ENCODE measurements around the gene PHYHD1. TPM values are rescaled to one million over a fixed set of nuclear protein-coding genes. Genes with fewer than 3 reads are reported as not detected.

PHYHD1 gene
- total and polyA plus RNA-seq, 10 of the 15 experiments (the other 5 are each of a cell fraction or from before 2014, with no cell fraction given) = 0.09 to 0.17 TPM; not detected in 8

DNA sequence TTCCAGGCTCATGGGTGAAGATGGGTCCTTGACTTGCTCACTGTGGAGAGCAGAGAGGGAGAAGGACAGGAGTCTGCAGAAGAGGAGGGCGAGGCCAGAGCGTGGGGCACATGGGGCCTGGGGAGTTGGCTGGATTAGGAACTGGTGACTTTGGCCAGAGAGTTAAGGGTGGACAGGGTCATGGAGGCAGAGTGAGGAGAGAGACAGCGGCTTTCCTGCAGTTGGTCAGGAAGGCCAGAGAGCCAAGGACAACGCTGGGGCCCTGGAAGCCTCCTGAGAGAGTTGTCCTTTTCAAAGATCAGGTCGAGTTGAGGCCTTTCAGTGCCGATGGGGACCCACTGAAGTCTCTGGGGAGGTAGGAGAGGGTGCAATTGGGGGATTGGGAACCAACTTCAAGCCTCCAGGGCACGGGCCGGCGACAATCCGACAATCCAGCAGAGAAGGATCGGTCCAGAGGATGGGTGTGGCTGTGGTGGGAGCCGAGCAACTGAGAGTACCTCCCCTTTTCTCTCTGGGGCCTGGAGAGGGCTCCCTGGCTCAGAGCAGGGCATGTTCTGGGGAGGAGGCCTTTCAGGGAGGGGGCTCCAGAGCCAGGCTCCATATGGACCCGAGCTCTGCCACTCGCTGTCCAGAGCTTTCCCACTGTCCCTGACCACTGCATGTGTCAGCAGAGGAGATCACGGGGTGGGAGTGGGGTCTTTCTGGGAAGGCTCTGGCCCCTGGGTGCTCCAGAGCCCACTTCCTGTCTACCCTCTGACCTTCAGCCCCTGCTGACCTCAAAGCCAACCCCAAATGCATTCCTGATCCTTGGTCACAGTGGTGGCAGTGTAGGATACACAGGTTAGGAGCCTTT, 7.5 kb upstream of the PHYHD1 start (continued):
- TF ChIP-seq, protein P1, sequence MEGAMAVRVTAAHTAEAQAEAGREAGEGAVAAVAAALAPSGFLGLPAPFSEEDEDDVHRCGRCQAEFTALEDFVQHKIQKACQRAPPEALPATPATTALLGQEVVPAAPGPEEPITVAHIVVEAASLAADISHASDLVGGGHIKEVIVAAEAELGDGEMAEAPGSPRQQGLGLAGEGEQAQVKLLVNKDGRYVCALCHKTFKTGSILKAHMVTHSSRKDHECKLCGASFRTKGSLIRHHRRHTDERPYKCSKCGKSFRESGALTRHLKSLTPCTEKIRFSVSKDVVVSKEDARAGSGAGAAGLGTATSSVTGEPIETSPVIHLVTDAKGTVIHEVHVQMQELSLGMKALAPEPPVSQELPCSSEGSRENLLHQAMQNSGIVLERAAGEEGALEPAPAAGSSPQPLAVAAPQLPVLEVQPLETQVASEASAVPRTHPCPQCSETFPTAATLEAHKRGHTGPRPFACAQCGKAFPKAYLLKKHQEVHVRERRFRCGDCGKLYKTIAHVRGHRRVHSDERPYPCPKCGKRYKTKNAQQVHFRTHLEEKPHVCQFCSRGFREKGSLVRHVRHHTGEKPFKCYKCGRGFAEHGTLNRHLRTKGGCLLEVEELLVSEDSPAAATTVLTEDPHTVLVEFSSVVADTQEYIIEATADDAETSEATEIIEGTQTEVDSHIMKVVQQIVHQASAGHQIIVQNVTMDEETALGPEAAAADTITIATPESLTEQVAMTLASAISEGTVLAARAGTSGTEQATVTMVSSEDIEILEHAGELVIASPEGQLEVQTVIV (IDR thresholded peaks at IDR 0.05; ENCODE audit: borderline replicate concordance, partially characterized antibody) = no peak
- TF ChIP-seq RELA (IDR thresholded peaks at IDR 0.05; ENCODE audit: borderline replicate concordance, partially characterized antibody) (no peak), NFYA (IDR thresholded peaks at IDR 0.05; ENCODE audit: borderline replicate concordance, low read depth, low read length) (no peak), SREBF1 (IDR thresholded peaks at IDR 0.05; ENCODE audit: low read length) (no peak), ZNF622 (IDR thresholded peaks at IDR 0.05) (no peak)
- TF ChIP-seq, protein P2, sequence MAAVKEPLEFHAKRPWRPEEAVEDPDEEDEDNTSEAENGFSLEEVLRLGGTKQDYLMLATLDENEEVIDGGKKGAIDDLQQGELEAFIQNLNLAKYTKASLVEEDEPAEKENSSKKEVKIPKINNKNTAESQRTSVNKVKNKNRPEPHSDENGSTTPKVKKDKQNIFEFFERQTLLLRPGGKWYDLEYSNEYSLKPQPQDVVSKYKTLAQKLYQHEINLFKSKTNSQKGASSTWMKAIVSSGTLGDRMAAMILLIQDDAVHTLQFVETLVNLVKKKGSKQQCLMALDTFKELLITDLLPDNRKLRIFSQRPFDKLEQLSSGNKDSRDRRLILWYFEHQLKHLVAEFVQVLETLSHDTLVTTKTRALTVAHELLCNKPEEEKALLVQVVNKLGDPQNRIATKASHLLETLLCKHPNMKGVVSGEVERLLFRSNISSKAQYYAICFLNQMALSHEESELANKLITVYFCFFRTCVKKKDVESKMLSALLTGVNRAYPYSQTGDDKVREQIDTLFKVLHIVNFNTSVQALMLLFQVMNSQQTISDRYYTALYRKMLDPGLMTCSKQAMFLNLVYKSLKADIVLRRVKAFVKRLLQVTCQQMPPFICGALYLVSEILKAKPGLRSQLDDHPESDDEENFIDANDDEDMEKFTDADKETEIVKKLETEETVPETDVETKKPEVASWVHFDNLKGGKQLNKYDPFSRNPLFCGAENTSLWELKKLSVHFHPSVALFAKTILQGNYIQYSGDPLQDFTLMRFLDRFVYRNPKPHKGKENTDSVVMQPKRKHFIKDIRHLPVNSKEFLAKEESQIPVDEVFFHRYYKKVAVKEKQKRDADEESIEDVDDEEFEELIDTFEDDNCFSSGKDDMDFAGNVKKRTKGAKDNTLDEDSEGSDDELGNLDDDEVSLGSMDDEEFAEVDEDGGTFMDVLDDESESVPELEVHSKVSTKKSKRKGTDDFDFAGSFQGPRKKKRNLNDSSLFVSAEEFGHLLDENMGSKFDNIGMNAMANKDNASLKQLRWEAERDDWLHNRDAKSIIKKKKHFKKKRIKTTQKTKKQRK (IDR thresholded peaks at IDR 0.05; ENCODE audit: low read depth, low read length) = no peak
